Activated T-cell treated with anti-CD3 and anti-CD28 coated beads, Interleukin-2, amount 50 U/mL, for 72 hours (primary cell): ENCODE measurements around the gene NCR2. TPM values are rescaled to one million over a fixed set of nuclear protein-coding genes. Genes with fewer than 3 reads are reported as not detected.

Source experiments
- ATAC-seq, 2 donors: fragments of 150-1000 bp; cut with Tn5 transposase; replicated peaks in 1 of 2; 2 replicates each; pipeline ENCODE4 v1.10.0; 2021; ENCODE audit warnings: moderate library complexity in 2 of 2, mild to moderate bottlenecking in 1 of 2
- DNase-seq, 2 donors: peaks; one replicate each; pipeline ENCODE4 v3.0.0; 2021 to 2022; ENCODE audit warnings: mixed read lengths in 1 of 2
- H3K27ac Mint-ChIP-seq: one replicate; pipeline ENCODE4 v1.8.0; 2022; ENCODE audit warnings: mild to moderate bottlenecking, moderate library complexity, mixed read lengths
- H3K27me3 Mint-ChIP-seq: one replicate; pipeline ENCODE4 v1.8.0; 2022; ENCODE audit warnings: low read depth, mixed read lengths
- H3K36me3 Mint-ChIP-seq, 2 donors: one replicate each; pipeline ENCODE4 v1.8.0; 2022; ENCODE audit warnings: mixed read lengths in 2 of 2, mild to moderate bottlenecking in 1 of 2; ENCODE audit not compliant: insufficient read depth in 2 of 2
- H3K4me1 Mint-ChIP-seq: one replicate; pipeline ENCODE4 v1.8.0; 2022; ENCODE audit warnings: low read depth, mixed read lengths
- H3K4me3 Mint-ChIP-seq, 2 donors: one replicate each; pipeline ENCODE4 v1.8.0; 2022; ENCODE audit warnings: mild to moderate bottlenecking in 2 of 2, mixed read lengths in 2 of 2, moderate library complexity in 2 of 2
- H3K9me3 Mint-ChIP-seq, 2 donors: one replicate each; pipeline ENCODE4 v1.8.0; 2022; ENCODE audit warnings: mixed read lengths in 2 of 2
- total RNA-seq, 2 donors: library from RNA; stranded (reverse); gene quantifications; one replicate each; pipeline ENCODE4 v1.2.3, GENCODE V29; 2022

The NCR2 gene
- total RNA-seq, 2 donors from 2014 or later: not detected

- DNase-seq (no peak), ATAC-seq (no peak)
- no peak overlapping the region for H3K27ac Mint-ChIP-seq
- H3K36me3 Mint-ChIP-seq: peaks cover 2% of the 10 kb centered on the region in 2 donors
- H3K4me1 Mint-ChIP-seq: peaks cover 47% of the 10 kb centered on the region
- peak overlapping the region; percentile 68 to 70 for H3K4me3 Mint-ChIP-seq
- H3K9me3 Mint-ChIP-seq: no peaks in the 10 kb centered on the region
- peaks cover 91% of the 10 kb centered on the region for H3K27me3 Mint-ChIP-seq
Measured at GRCh38 chr6:41373627-41373918, 38.2 kb downstream of the NCR2 start.

- H3K4me3 Mint-ChIP-seq: peak overlapping the region; percentile 68 to 70
- peaks cover 42% of the 10 kb centered on the region for H3K4me1 Mint-ChIP-seq
- H3K36me3 Mint-ChIP-seq: peaks cover 2% of the 10 kb centered on the region in 2 donors
- H3K9me3 Mint-ChIP-seq: no peaks in the 10 kb centered on the region
- ATAC-seq (no peak), DNase-seq (peak in 1 of 2 donors; percentile 6)
- H3K27ac Mint-ChIP-seq: peak overlapping the region; percentile 47
- peaks cover 91% of the 10 kb centered on the region for H3K27me3 Mint-ChIP-seq
Measured at GRCh38 chr6:41373919-41374617, 38.7 kb downstream of the NCR2 start.

GRCh38 chr6:41374618-41375590 lies 39.5 kb downstream of the NCR2 start:
- Mint-ChIP-seq H3K27me3 (peaks cover 87% of the 10 kb centered on the region), H3K36me3 (peaks cover 2% of the 10 kb centered on the region in 2 donors), H3K4me1 (peaks cover 40% of the 10 kb centered on the region), H3K4me3 (peak overlapping the region; percentile 43 to 70), H3K9me3 (no peaks in the 10 kb centered on the region), H3K27ac (peak overlapping the region; percentile 47)
- ATAC-seq: no peak
- DNase-seq: no peak

GRCh38 chr6:41375598-41376151 lies 40.3 kb downstream of the NCR2 start:
- peak overlapping the region in 1 of 2 donors; percentile 34 for H3K4me3 Mint-ChIP-seq
- DNase-seq (no peak), ATAC-seq (no peak)
- H3K27ac Mint-ChIP-seq: no peak overlapping the region
- no peaks in the 10 kb centered on the region for H3K9me3 Mint-ChIP-seq
- peaks cover 40% of the 10 kb centered on the region for H3K4me1 Mint-ChIP-seq
- H3K36me3 Mint-ChIP-seq: peaks cover 2% of the 10 kb centered on the region in 2 donors
- peaks cover 81% of the 10 kb centered on the region for H3K27me3 Mint-ChIP-seq

GRCh38 chr6:41376176-41376575 lies 40.8 kb downstream of the NCR2 start:
- Mint-ChIP-seq H3K36me3 (peaks cover 2% of the 10 kb centered on the region in 2 donors), H3K4me3 (no peak overlapping the region)
- ATAC-seq: no peak

GRCh38 chr6:41377071-41377470 lies 41.7 kb downstream of the NCR2 start:
- Mint-ChIP-seq H3K36me3 (peaks cover 2% of the 10 kb centered on the region in 2 donors), H3K4me3 (no peak overlapping the region), H3K27ac (no peak overlapping the region), H3K9me3 (no peaks in the 10 kb centered on the region), H3K27me3 (peaks cover 77% of the 10 kb centered on the region), H3K4me1 (peaks cover 30% of the 10 kb centered on the region)
- no peak for DNase-seq
- no peak for ATAC-seq

More at GRCh38 chr6:41376176-41376575, 40.8 kb downstream of the NCR2 start:
- peaks cover 79% of the 10 kb centered on the region for H3K27me3 Mint-ChIP-seq
- H3K9me3 Mint-ChIP-seq: no peaks in the 10 kb centered on the region
- DNase-seq: no peak
- no peak overlapping the region for H3K27ac Mint-ChIP-seq
- H3K4me1 Mint-ChIP-seq: peaks cover 39% of the 10 kb centered on the region

- DNase-seq: no peak
- no peaks in the 10 kb centered on the region for H3K36me3 Mint-ChIP-seq
- peaks cover 15% of the 10 kb centered on the region for H3K4me1 Mint-ChIP-seq
- peaks cover 72% of the 10 kb centered on the region for H3K27me3 Mint-ChIP-seq
- no peak for ATAC-seq
- no peak overlapping the region for H3K27ac Mint-ChIP-seq
- no peaks in the 10 kb centered on the region for H3K9me3 Mint-ChIP-seq
- H3K4me3 Mint-ChIP-seq: no peak overlapping the region
Measured at GRCh38 chr6:41379306-41379705, 43.9 kb downstream of the NCR2 start.

GRCh38 chr6:41386594-41386993 lies 51.2 kb downstream of the NCR2 start:
- H3K27ac Mint-ChIP-seq: no peak overlapping the region
- no peaks in the 10 kb centered on the region for H3K4me1 Mint-ChIP-seq
- ATAC-seq (no peak), DNase-seq (no peak)
- H3K4me3 Mint-ChIP-seq: no peak overlapping the region
- H3K9me3 Mint-ChIP-seq: no peaks in the 10 kb centered on the region
- H3K36me3 Mint-ChIP-seq: no peaks in the 10 kb centered on the region
- peaks cover 23% of the 10 kb centered on the region for H3K27me3 Mint-ChIP-seq

- H3K9me3 Mint-ChIP-seq: peaks cover 9 to 11% of the 10 kb centered on the region in 2 donors
- peaks cover 4 to 6% of the 10 kb centered on the region in 2 donors for H3K36me3 Mint-ChIP-seq
- no peaks in the 10 kb centered on the region for H3K4me1 Mint-ChIP-seq
- ATAC-seq: no peak
- H3K4me3 Mint-ChIP-seq: no peak overlapping the region
- H3K27me3 Mint-ChIP-seq: peaks cover 22% of the 10 kb centered on the region
- no peak for DNase-seq
- no peak overlapping the region for H3K27ac Mint-ChIP-seq
Measured at GRCh38 chr6:41392246-41392645, 56.8 kb downstream of the NCR2 start.

- H3K9me3 Mint-ChIP-seq: peaks cover 9 to 11% of the 10 kb centered on the region in 2 donors
- DNase-seq (no peak), ATAC-seq (no peak)
- H3K27me3 Mint-ChIP-seq: peaks cover 36% of the 10 kb centered on the region
- H3K27ac Mint-ChIP-seq: no peak overlapping the region
- H3K36me3 Mint-ChIP-seq: peaks cover 4 to 6% of the 10 kb centered on the region in 2 donors
- H3K4me3 Mint-ChIP-seq: no peak overlapping the region
- H3K4me1 Mint-ChIP-seq: no peaks in the 10 kb centered on the region
Measured at GRCh38 chr6:41396335-41396734, 60.9 kb downstream of the NCR2 start.

- Mint-ChIP-seq H3K36me3 (peaks cover 4 to 6% of the 10 kb centered on the region in 2 donors), H3K27ac (no peak overlapping the region), H3K4me3 (no peak overlapping the region), H3K27me3 (peaks cover 32% of the 10 kb centered on the region), H3K9me3 (peaks cover 6 to 12% of the 10 kb centered on the region in 2 donors), H3K4me1 (no peaks in the 10 kb centered on the region)
- no peak for ATAC-seq
- DNase-seq: no peak
Measured at GRCh38 chr6:41399424-41399823, 64.0 kb downstream of the NCR2 start.
